NCI-H2196 (cell line): Measurements from ENCODE around the gene PSMG3.
"Not testable (repeated sequence)": the region's sequence is repeated elsewhere in the genome, so short reads cannot be mapped to it uniquely, and the experiment has no call there.

Source experiments
- DNase-seq: peaks from one replicate; lab custom pipeline; 2025; ENCODE audit not compliant: unreplicated experiment; lab: John Stamatoyannopoulos, UW

Gene PSMG3

GRCh38 chr7:1536455-1536742, 33.4 kb downstream of the PSMG3 start:
- no peak for DNase-seq

DNA sequence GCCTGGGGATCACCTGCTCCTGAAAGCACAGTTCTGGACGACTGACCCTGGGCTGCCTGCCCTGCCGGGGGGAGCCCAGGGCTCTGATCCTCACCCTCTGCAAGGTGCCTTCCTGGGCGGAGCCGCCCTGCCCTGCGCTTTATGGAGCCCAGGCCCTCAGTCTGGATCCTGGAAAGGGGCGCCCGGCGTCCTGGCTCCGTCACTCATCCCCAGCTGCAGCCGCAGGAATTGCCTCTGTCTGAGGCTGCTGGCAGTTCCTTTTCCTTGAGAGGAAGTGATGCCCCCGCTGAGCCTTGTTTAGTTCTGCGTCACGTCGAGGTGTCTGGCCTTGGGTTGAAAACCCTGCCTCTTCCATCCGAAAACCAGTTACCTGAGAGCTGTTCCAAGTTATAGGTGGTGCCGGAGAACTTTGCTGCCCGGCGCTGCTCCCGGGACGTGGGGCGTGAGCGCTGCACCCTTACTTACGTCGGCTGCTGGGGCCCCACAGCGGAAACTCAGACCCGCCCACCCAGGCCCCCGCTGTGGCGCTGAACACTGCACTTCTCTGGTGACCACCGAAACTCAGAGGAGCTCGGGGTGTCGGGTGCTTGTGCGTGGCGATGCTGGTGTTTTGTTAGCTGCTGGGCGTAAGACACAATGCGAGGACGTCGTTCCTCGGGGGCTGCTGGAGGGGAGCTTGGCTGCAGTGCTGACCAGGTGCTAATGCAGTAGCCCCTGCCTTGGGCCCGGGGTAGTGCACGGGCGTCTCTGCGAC, 34.0 kb downstream of the PSMG3 start:
- DNase-seq = no peak

- no peak for DNase-seq
Observed at GRCh38 chr7:1535100-1535458, 34.8 kb downstream of the PSMG3 start.

DNA sequence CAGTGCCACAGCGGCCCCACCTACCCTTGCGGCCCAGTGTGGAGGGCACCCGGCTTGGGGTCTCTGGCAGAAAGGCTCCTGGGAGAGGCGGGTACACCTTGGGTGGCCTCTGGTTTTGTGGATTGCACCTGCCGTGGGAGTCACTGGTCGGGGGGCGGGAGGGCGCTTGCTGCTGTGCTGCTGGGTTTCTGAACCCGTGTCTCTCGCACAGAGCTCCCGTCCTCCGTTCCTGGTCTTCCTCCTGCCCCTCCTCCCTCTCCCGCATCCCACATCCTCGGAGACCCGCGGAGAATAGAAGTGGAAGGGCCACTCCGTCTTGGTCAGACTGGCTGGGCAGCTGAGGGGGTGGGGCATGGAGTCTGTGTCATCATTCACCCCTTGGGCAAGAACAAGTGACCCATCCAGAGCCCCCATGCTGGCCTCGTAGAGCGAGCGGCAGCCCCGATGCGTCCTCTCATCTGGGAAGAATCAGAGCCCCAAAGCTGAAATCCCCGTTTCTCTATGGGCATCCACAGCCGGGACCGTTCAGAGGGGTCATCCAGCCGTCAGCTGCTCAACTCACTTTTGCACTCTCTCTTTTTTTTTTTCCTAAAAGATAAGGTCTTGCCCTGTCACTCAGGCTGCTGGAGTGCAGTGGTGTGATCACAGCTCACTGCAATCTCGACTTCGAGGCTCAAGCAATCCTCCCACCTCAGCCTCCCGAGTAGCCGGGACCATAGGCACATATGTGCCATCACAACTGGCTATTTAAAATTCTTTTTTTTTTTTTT, 35.3 kb downstream of the PSMG3 start:
- no peak for DNase-seq

DNA sequence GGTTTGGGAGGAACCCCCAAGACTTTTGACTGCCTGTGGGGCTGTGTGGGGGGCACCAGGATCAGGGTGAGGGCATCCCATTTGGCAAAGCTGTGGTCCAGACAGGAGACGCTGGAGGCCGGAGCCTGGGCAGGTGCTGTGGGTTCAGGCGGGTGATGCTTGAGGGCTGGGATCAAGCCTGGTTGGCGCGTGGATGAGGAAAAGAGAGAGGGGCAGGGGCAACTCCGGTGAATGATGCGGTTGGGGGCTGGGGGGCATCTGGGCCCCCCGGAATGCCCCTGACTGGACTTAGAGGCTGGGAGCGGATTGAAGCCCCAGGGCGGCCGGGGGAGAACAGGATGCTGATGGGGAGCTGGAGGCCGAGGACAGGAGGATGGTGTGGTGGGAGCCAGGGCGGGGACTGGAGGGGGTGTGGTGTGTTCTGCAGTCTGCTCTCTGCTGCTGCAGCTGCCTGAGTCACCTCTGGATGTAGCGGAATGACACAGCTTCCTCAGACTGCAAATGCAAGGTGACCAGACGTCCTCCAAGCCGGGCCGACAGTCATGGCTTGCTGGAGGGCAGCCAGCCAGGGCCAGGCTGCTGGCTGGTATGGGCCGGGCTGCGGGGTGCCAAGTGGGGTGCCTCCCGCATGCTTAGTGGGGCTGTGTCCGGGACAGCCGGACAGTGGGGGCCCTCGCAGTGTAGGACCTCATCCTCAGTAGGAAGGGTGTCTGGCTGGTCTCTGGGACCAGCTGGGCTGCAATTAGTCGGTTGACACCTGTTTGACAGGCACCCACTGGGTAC, 36.1 kb downstream of the PSMG3 start:
- no peak for DNase-seq

DNA sequence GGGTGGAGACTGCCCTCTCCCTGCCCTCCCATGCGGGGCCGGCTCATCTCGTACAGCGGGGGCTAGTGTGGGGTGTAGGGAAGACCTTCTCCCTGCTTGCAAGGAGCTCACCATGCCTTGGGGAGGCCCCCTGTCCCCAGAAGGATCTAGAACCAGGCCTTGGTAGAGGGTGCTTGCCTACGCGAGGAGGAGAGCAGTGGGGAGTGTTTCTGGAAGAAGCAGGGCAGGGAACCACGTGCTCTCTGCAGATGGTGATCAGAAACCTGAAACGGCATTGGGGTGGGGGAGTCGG, 36.6 kb downstream of the PSMG3 start:
- no peak for DNase-seq

GRCh38 chr7:1532456-1533254, 37.2 kb downstream of the PSMG3 start:
- peak; percentile 66 for DNase-seq

DNA sequence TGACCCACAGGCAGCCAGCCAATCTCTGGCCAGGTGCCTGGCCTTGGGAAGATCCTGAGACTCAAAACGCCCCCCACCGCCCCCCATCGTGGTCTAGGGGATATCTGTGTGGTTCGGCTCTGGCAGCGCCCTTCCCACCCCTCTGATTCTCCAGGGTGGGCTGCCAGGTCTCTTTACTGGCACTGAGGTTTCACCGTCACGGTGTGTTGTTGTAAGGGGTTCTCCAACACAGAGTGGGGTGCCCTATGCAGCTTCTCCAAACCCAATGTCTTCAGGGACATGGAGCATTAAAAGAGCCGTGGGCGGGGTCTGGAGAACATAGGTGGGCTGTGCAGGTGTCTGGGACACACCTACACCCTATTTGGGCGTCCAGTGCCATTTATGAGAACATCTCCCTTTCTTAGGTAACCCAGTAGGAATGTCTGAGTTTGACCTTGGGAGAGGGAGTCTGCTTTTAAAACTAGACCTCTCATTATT, 37.8 kb downstream of the PSMG3 start:
- DNase-seq = peak; percentile 31

DNA sequence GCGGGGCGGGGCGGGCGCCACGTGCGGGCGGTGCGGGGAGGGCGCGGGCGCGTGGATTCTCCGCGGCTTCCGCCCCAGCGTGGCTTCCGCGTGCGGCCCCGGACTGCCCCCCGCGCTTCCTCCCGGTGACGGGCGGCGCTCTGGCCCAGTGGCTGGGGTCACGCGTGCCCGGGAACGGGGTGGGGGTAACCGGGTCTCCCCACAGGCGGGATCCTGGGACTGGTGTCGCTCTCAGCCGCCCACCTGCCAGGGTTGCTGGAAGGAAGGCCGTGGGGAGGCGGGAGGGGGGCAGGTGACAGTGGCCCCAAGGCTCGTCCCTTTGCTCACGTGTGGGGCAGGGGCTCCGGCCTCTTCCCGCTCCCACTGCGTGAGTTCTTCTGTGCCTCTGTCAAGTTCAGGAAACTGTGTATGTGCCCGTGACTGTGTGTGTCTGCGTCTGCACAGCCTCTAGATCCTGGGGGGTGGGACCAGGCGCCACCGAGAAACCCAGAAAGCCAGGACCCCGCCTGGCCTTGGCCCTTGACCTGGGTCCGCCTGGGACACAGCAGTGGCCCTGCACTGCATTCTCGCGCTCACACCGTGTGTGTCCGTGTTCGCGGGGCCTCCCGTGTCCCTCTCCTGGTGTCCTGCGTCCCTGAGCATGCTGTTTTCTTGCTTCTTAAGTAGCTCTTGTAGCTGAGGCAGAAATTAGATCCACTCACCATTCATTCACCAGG, 38.4 kb downstream of the PSMG3 start:
- no peak for DNase-seq

GRCh38 chr7:1530946-1531262, 38.9 kb downstream of the PSMG3 start:
- no peak for DNase-seq

DNA sequence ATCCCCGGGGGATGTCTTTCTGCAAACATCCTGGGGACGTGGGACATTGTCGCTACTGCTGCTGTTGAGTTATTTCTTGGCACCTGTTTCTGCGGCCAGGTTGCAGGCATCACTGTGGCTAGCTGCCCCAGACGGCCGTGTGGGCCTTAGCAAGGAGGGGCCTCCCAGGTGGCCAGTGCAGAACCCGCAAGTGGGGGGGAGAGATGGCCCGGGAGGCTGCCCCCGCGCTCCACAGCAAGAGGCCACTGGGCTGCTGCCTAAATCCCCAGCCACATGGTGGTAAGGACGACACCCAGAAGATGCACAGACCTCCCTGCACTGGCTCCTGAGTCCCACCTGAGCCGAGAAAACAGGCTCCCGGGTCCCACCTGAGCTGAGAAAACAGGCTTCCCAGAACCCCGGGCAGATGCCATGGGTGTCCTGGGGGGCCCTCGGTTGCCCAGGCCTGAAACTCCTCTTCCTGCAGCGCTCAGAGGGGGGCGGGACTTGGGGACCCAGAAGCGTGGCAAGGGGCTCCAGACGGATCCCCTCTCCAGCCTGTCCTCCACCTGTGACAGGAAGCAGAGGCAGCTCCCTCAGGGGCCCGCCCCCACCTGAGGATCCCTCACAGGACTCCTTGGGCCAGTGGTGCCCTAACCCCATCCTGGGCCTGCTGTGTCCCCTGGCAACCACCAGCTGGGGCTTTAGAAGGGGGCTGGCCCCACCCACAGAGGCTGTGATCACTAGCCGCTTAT, 40.3 kb downstream of the PSMG3 start:
- DNase-seq = no peak

DNA sequence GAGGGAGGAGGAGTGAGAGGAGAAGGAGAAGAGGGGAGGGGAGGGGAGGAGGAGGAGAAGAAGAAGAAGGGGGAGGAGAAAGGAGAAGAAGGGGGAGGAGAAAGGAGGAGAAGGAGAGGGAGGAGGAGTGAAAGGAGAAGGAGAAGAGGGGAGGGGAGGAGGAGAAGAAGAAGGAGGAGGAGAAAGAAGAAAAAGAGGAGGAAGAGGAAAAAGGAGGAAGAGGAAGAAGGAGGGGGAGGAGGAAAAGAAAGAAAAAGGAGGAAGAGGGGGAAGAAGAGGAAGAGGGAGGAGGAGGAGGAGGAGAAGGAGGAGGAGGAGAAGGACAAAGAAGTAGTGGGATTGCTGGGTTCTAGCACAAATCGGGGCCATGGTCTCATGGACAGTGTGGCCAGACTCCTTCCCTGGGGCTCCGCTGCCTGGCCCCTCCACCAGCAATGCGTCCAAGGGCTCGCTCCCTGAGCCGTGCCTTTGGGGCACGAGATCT, 43.5 kb downstream of the PSMG3 start:
- no peak for DNase-seq

DNA sequence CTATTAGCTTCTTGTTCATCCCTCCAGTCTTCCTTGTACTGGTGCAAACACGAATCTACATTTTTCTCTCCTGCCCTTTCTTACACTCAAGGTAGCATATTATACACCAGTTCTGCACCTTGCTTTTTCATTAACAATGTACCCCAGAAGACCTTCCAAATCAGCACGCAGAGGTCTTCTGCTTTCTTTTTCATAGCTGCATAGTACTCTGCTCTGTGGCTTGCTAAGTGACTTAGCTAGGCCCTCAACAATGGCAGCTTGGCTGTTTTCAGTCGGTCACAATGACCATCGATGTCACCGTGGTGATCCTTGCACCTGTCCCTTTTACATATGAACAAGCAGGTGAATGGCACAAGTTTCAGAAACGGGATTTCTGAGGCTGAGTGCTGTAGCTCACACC, 44.4 kb downstream of the PSMG3 start:
- DNase-seq = no peak

DNA sequence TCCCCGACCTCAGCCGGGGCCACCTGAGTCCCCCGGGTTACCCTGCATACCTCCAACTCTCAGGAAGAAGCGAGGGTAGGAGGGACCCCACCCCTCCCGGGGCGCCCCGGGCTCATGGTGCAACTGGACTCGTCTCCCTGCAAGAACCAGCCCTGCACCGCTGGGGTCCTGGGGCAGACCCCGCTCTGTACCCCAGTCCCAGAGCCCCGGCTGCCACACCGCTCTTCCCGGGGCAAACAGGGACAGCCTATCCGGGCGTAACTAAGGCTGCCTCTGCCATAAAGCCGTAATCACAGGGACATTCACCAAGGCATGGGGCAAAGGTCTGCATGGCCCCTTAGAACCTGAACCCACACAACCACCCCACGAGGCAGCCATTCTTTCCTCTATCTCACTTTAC, 46.0 kb downstream of the PSMG3 start:
- no peak for DNase-seq

DNA sequence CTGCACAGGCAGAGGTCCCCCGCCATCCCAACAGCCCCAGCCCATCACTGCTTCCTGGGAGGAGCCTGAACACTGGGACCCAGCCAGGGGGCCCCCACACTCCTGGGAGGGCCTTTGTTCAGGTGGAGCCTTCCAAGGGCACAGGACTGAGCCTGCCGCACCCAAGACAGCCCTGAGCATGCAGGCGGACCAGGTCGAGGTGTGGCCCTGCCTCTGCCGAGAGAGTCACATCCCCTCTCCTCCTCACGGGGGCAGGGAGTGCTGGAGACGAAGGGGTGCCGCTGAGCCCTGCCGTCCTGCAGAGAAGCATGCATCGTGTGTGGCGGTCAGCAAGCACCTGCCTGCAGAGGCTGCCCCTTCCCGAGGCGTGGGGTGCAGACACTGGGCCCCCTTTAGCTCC, 46.6 kb downstream of the PSMG3 start:
- no peak for DNase-seq

DNA sequence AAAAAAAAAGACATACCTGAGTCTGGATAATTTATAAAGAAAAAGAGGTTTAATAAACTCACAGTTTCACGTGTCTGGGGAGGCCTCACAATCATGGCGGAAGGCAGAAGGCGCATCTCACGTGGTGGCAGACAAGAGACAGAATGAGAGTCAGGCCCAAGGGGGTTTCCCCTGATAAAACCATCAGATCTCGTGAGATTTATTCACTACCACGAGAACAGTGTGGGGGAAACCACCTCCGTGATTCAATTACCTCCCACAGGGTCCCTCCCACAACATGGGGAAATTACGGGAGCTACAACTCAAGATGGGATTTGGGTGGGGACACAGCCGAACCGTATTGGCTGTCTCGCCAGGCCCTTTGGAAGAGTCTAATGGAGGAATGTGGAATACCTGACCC, 48.4 kb downstream of the PSMG3 start:
- no peak for DNase-seq

- DNase-seq = no peak
Observed at GRCh38 chr7:1520539-1521234, 49.1 kb downstream of the PSMG3 start.

GRCh38 chr7:1519322-1519922, 50.4 kb downstream of the PSMG3 start:
- DNase-seq = not testable (repeated sequence)
